SU-DHL-6 (cell line): ENCODE data around the gene GPATCH4.
"Not testable (repeated sequence)": the region's sequence is repeated elsewhere in the genome, so short reads cannot be mapped to it uniquely, and the experiment has no call there.

Experiments used
- H2AFZ ChIP-seq: fragments of 200-600 bp; sonication (generic); 2 replicates; pipeline ENCODE4 v1.6.1; 2014; ENCODE audit warnings: low read depth, mild to moderate bottlenecking, moderate library complexity, mixed read lengths, antibody characterized with exemption, low read length; ENCODE audit not compliant: severe bottlenecking
- H3F3A ChIP-seq: fragments of 200-600 bp; shearing (Covaris generic); 2 replicates; pipeline ENCODE4 v1.6.0; 2016; ENCODE audit warnings: antibody characterized with exemption, mild to moderate bottlenecking; ENCODE audit not compliant: insufficient read depth
- H3K27ac ChIP-seq: fragments of 200-600 bp; sonication (generic); 2 replicates; pipeline ENCODE4 v1.5.1; 2016; ENCODE audit warnings: low read depth, mild to moderate bottlenecking, low read length, moderate library complexity, mixed read lengths
- H3K27me3 ChIP-seq: fragments of 200-600 bp; sonication (generic), shearing (Covaris generic); 2 replicates; pipeline ENCODE4 v1.6.0; 2014; ENCODE audit warnings: mild to moderate bottlenecking, low read length
- H3K36me3 ChIP-seq: fragments of 200-600 bp; sonication (generic); 2 replicates; pipeline ENCODE4 v1.6.1; 2014; ENCODE audit warnings: mild to moderate bottlenecking, low read length, mixed read lengths
- H3K4me2 ChIP-seq: fragments of 300-600, 200-600 bp; shearing (Covaris generic), sonication (generic); 2 replicates; pipeline ENCODE4 v1.6.0; 2014; ENCODE audit warnings: low read length, low read depth, mild to moderate bottlenecking; ENCODE audit not compliant: poor library complexity, severe bottlenecking
- H3K4me3 ChIP-seq: fragments of 200-600 bp; sonication (generic); 2 replicates; pipeline ENCODE4 v1.5.1; 2014; ENCODE audit warnings: antibody characterized with exemption, low read length, mild to moderate bottlenecking, mixed read lengths; ENCODE audit not compliant: insufficient read depth, poor library complexity, severe bottlenecking
- H3K79me2 ChIP-seq: fragments of 200-600 bp; sonication (generic); 2 replicates; pipeline ENCODE4 v1.6.1; 2014; ENCODE audit warnings: mild to moderate bottlenecking, low read length, moderate library complexity; ENCODE audit not compliant: insufficient read depth
- H3K9ac ChIP-seq: fragments of 200-600 bp; sonication (generic); 2 replicates; pipeline ENCODE4 v1.7.0; 2014; ENCODE audit warnings: mild to moderate bottlenecking, low read length
- H3K9me2 ChIP-seq: fragments of 200-600 bp; sonication (generic); replicated peaks from 2 replicates; pipeline ENCODE4 v1.6.1; 2014; ENCODE audit warnings: low read length; ENCODE audit not compliant: insufficient read depth
- H3K9me3 ChIP-seq: fragments of 200-600 bp; sonication (generic); 2 replicates; pipeline ENCODE4 v1.6.1; 2014; ENCODE audit warnings: low read length, mixed read lengths; ENCODE audit not compliant: insufficient read depth
- H4K20me1 ChIP-seq: fragments of 200-600 bp; sonication (generic); 2 replicates; pipeline ENCODE4 v1.6.1; 2014; ENCODE audit warnings: low read depth, mild to moderate bottlenecking, antibody characterized with exemption, low read length, moderate library complexity, mixed read lengths
- CTCF ChIP-seq: fragments of 200-600 bp; sonication (generic); IDR thresholded peaks from one replicate; pipeline ENCODE4 v1.5.1; 2017; ENCODE audit warnings: antibody characterized with exemption, mild to moderate bottlenecking, low read length, moderate library complexity; ENCODE audit not compliant: insufficient read depth, poor library complexity, severe bottlenecking
- EZH2phosphoT487 ChIP-seq: fragments of 200-600 bp; sonication (generic), shearing (Covaris generic); conservative IDR thresholded peaks from 2 replicates; pipeline ENCODE4 v1.6.1; 2018; ENCODE audit warnings: mild to moderate bottlenecking, antibody characterized with exemption, low read length, moderate library complexity, mixed read lengths

The GPATCH4 gene

GRCh38 chr1:156554971-156555370 is 46.3 kb downstream of the GPATCH4 start:
- Histone ChIP-seq H3K4me2 (no peak overlapping the region), H3K9me3 (no peaks in the 10 kb centered on the region), H3K9me2 (no peaks in the 10 kb centered on the region), H3K9ac (no peak overlapping the region), H2AFZ (no peak overlapping the region), H3K4me3 (no peak overlapping the region), H3K79me2 (no peaks in the 10 kb centered on the region), H4K20me1 (no peaks in the 10 kb centered on the region), H3K27ac (no peak overlapping the region), H3K27me3 (no peaks in the 10 kb centered on the region), H3F3A (no peaks in the 10 kb centered on the region), H3K36me3 (no peaks in the 10 kb centered on the region)
- TF ChIP-seq EZH2phosphoT487 (no peak), CTCF (no peak)

GRCh38 chr1:156553860-156554485 is 47.3 kb downstream of the GPATCH4 start:
- no peak overlapping the region for H3K4me3 ChIP-seq
- H3K36me3 ChIP-seq = no peaks in the 10 kb centered on the region
- TF ChIP-seq EZH2phosphoT487 = no peak
- TF ChIP-seq CTCF = no peak
- H3K79me2 ChIP-seq = no peaks in the 10 kb centered on the region
- H4K20me1 ChIP-seq = no peaks in the 10 kb centered on the region
- H3F3A ChIP-seq = no peaks in the 10 kb centered on the region
- H3K9ac ChIP-seq = no peak overlapping the region
- H3K4me2 ChIP-seq = no peak overlapping the region
- H3K9me2 ChIP-seq = no peaks in the 10 kb centered on the region
- H3K9me3 ChIP-seq = no peaks in the 10 kb centered on the region
- H3K27ac ChIP-seq = no peak overlapping the region
- no peak overlapping the region for H2AFZ ChIP-seq
- H3K27me3 ChIP-seq = no peaks in the 10 kb centered on the region

DNA sequence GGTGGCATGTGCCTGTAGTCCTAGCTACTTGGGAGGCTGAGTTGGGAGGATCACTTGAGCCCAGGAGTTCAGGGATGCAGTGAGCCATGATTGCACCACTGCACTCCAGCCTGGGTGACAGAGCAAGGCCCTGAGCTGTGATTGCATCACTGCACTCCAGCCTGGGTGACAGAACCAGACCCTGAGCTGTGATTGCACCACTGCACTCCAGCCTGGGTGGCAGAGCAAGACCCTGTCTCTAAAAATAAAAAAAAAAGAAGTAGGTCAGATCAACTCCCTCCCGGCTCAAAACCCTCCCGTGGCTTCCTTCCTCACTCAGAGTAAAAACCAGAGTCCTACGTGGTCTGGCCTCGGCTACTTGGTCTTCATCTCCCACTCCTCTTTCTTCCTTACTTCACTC is 48.3 kb downstream of the GPATCH4 start:
- H3K27ac ChIP-seq, H3K9ac ChIP-seq, H3K36me3 ChIP-seq, H3K79me2 ChIP-seq, H3K4me3 ChIP-seq, H3K27me3 ChIP-seq, H4K20me1 ChIP-seq, H3K4me2 ChIP-seq, H3F3A ChIP-seq, H3K9me2 ChIP-seq, H2AFZ ChIP-seq, H3K9me3 ChIP-seq: not testable (repeated sequence)

DNA sequence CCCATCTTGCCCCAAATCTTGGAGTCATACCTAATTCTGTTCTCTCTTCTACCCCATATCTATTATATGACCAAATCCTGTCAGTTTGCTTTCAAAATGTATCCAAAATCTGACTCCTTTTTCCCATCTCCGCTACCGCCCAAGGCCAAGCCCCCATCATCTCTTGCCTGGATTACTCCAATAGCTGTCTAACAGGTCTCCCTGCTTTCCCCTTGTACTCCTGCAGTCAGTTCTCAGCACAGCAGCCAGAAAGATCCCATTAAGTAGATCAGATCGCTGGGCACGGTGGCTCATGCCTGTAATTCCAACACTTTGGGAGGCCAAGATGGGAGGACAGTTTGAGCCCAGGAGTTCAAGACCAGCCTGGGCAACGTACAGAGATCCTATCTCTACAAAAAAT is 48.8 kb downstream of the GPATCH4 start:
- no peaks in the 10 kb centered on the region for H3K27me3 ChIP-seq
- no peak overlapping the region for H3K9ac ChIP-seq
- H3K4me2 ChIP-seq = no peak overlapping the region
- H3K9me2 ChIP-seq = no peaks in the 10 kb centered on the region
- H3K9me3 ChIP-seq = no peaks in the 10 kb centered on the region
- TF ChIP-seq EZH2phosphoT487 (no peak), CTCF (no peak)
- no peaks in the 10 kb centered on the region for H3F3A ChIP-seq
- H3K36me3 ChIP-seq = no peaks in the 10 kb centered on the region
- no peaks in the 10 kb centered on the region for H3K79me2 ChIP-seq
- no peak overlapping the region for H3K4me3 ChIP-seq
- H3K27ac ChIP-seq = no peak overlapping the region
- no peaks in the 10 kb centered on the region for H4K20me1 ChIP-seq
- H2AFZ ChIP-seq = no peak overlapping the region
